ENCODE measurements around the gene PADI6. TPM values are rescaled to one million over a fixed set of nuclear protein-coding genes. Genes with fewer than 3 reads are reported as not detected.

PADI6 gene
- total and polyA plus RNA-seq, 10 of the 15 experiments (the other 5 are each of a cell fraction or from before 2014, with no cell fraction given): not detected

GRCh38 chr1:17330856-17331255 is 41.1 kb upstream of the PADI6 start:
- TF ChIP-seq SREBF1 (IDR thresholded peaks at IDR 0.05; ENCODE audit: low read length) (no peak), SPI1 (IDR thresholded peaks at IDR 0.05; ENCODE audit: borderline replicate concordance, insufficient read depth, low read depth, low read length) (no peak), HDAC2 (IDR thresholded peaks at IDR 0.05) (no peak), NFYB (IDR thresholded peaks at IDR 0.05; ENCODE audit: insufficient read depth, low read depth, low read length) (no peak), CREM (IDR thresholded peaks at IDR 0.05; ENCODE audit: low read depth) (no peak), NR2C2 (IDR thresholded peaks at IDR 0.05; ENCODE audit: borderline replicate concordance, control insufficient read depth, insufficient read length, low read depth) (no peak), ESRRA (IDR thresholded peaks at IDR 0.05; ENCODE audit: low read length) (no peak), ATF3 (IDR thresholded peaks at IDR 0.05; ENCODE audit: borderline replicate concordance, extremely low read depth, low read depth, low read length) (no peak), SIX5 (IDR thresholded peaks at IDR 0.05; ENCODE audit: low read depth, low read length, severe bottlenecking) (no peak), TCF12 (IDR thresholded peaks at IDR 0.05; ENCODE audit: low read depth, low read length) (no peak), KDM1A (IDR thresholded peaks at IDR 0.05; ENCODE audit: borderline replicate concordance) (no peak), ZNF24 (IDR thresholded peaks at IDR 0.05) (no peak), SREBF2 (IDR thresholded peaks at IDR 0.05; ENCODE audit: low read length) (no peak), SMAD5 (IDR thresholded peaks at IDR 0.05; ENCODE audit: low read depth) (no peak)
- TF ChIP-seq, protein P1, sequence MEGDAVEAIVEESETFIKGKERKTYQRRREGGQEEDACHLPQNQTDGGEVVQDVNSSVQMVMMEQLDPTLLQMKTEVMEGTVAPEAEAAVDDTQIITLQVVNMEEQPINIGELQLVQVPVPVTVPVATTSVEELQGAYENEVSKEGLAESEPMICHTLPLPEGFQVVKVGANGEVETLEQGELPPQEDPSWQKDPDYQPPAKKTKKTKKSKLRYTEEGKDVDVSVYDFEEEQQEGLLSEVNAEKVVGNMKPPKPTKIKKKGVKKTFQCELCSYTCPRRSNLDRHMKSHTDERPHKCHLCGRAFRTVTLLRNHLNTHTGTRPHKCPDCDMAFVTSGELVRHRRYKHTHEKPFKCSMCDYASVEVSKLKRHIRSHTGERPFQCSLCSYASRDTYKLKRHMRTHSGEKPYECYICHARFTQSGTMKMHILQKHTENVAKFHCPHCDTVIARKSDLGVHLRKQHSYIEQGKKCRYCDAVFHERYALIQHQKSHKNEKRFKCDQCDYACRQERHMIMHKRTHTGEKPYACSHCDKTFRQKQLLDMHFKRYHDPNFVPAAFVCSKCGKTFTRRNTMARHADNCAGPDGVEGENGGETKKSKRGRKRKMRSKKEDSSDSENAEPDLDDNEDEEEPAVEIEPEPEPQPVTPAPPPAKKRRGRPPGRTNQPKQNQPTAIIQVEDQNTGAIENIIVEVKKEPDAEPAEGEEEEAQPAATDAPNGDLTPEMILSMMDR (IDR thresholded peaks at IDR 0.05 in 2 of 3, conservative IDR thresholded peaks at IDR 0.05 in 1 of 3; ENCODE audit: control insufficient read depth in 2 of 3, extremely low read depth in 1 of 3, insufficient read depth in 1 of 3, low read depth in 3 of 3, low read length in 3 of 3): no peak
- no peaks in the 10 kb centered on the region for H3K36me3 ChIP-seq (ENCODE audit: control insufficient read depth in 2 of 2, insufficient read depth in 2 of 2, low read length in 1 of 2)
- no peak overlapping the region for H2AFZ ChIP-seq (ENCODE audit: control insufficient read depth, low read depth, low read length)
- H3K9ac ChIP-seq (ENCODE audit: control insufficient read depth, insufficient read depth, low read length): no peak overlapping the region
- H3K4me1 ChIP-seq (ENCODE audit: control insufficient read depth, insufficient read depth, low read length): no peaks in the 10 kb centered on the region
- in situ Hi-C loops (cut with MboI): loop anchor here (5.0 kb wide), 1 partner anchor 214 kb away; the partner anchor contains the start of gene PADI2
- H3K27ac ChIP-seq (ENCODE audit: control insufficient read depth, insufficient read depth): no peak overlapping the region
- FAIRE-seq (no peak), DNase-seq (ENCODE audit: low read depth, low spot score) (no peak), ATAC-seq (no peak)
- H3K79me2 ChIP-seq (ENCODE audit: control insufficient read depth, insufficient read depth, low read length): no peaks in the 10 kb centered on the region
- H4K20me1 ChIP-seq (ENCODE audit: control insufficient read depth, insufficient read depth): no peaks in the 10 kb centered on the region
- no peaks in the 10 kb centered on the region; the same call in 2 of the 3 replicates for H3K9me3 ChIP-seq (replicated peaks; ENCODE audit: control insufficient read depth, insufficient read depth, low read length)
- BruUV-seq (replicated peaks): no TSS peak
- 15% methylated on average over 7 of the region's 7 CpGs for WGBS (ENCODE audit: insufficient coverage, insufficient replicate concordance, low lambda C conversion rate, missing lambda C conversion rate)
- H3K27me3 ChIP-seq (replicated peaks in 1 of 2; ENCODE audit: control insufficient read depth in 2 of 2, insufficient read depth in 2 of 2, low read length in 1 of 2): peaks cover 0 to 6% of the 10 kb centered on the region in 2 experiments; a peak in 2 of 4 replicates
- H3K4me2 ChIP-seq (ENCODE audit: control insufficient read depth, insufficient read depth): no peak overlapping the region
- intact Hi-C loops (cut with micrococcal nuclease; ENCODE audit: unreplicated experiment): loop anchor here (10.0 kb wide), 1 partner anchor 96 kb away; no protein-coding TSS in a partner anchor
- ChIA-PET RAD21 (ENCODE audit: unreplicated experiment) (no interaction called here), SMC1A (ENCODE audit: uncharacterized antibody, unreplicated experiment) (no interaction called here), POLR2A (no interaction called here), CTCF (no interaction called here)
- no peak overlapping the region for H3K4me3 ChIP-seq
